ENCODE results near the gene C1orf232. TPM values are rescaled to one million over a fixed set of nuclear protein-coding genes. Genes with fewer than 3 reads are reported as not detected.
A peak's percentile ranks its signal among the peaks of the same experiment; 100 is the strongest.

Gene C1orf232
- total and polyA plus RNA-seq, 2 of the 13 experiments (the other 11 are each of a cell fraction or from before 2014, with no cell fraction given), result not detected

DNA sequence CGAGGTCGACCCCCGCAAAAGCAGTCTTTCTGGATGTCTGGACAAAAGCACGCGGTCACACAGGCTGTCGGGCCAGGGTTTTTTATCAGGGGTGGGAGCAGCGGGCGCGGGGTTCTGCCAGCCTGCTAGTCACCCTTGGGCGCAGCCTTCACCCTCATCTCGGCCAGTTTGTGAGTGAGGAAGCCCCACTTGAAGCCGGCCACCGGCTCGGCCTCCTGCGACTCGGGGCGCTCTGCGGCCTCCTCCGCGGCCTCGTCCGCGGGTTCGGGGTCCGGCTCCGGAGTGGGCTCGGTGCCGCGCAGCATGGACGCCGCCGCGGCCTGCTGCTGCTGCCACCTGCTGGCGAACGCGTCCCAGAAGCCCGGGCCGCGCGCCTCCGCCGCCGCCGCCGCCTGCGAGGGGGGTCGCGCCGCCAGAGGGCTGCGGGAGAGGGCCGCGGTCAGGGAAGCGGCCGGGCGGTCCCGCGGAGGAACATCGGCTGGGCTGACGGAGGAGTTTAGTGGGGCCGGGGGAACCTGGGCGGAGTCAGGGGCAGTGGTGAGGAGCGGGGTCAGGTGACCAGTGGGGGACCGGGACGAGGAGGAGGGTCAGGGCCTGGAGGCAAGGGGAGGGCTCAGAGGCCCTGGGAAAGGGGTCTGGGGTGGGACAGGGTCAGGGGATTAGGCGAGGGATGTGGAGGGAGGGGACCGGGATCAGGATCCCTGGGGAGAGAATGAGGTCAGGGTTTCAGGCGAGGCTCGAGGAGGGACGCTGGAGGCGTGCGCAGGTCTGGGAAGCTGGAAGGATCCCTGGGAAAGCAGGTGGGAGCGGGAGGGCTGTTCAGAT, 4.5 kb downstream of the C1orf232 start (continued):
- TF ChIP-seq, protein P1, sequence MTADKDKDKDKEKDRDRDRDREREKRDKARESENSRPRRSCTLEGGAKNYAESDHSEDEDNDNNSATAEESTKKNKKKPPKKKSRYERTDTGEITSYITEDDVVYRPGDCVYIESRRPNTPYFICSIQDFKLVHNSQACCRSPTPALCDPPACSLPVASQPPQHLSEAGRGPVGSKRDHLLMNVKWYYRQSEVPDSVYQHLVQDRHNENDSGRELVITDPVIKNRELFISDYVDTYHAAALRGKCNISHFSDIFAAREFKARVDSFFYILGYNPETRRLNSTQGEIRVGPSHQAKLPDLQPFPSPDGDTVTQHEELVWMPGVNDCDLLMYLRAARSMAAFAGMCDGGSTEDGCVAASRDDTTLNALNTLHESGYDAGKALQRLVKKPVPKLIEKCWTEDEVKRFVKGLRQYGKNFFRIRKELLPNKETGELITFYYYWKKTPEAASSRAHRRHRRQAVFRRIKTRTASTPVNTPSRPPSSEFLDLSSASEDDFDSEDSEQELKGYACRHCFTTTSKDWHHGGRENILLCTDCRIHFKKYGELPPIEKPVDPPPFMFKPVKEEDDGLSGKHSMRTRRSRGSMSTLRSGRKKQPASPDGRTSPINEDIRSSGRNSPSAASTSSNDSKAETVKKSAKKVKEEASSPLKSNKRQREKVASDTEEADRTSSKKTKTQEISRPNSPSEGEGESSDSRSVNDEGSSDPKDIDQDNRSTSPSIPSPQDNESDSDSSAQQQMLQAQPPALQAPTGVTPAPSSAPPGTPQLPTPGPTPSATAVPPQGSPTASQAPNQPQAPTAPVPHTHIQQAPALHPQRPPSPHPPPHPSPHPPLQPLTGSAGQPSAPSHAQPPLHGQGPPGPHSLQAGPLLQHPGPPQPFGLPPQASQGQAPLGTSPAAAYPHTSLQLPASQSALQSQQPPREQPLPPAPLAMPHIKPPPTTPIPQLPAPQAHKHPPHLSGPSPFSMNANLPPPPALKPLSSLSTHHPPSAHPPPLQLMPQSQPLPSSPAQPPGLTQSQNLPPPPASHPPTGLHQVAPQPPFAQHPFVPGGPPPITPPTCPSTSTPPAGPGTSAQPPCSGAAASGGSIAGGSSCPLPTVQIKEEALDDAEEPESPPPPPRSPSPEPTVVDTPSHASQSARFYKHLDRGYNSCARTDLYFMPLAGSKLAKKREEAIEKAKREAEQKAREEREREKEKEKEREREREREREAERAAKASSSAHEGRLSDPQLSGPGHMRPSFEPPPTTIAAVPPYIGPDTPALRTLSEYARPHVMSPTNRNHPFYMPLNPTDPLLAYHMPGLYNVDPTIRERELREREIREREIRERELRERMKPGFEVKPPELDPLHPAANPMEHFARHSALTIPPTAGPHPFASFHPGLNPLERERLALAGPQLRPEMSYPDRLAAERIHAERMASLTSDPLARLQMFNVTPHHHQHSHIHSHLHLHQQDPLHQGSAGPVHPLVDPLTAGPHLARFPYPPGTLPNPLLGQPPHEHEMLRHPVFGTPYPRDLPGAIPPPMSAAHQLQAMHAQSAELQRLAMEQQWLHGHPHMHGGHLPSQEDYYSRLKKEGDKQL (CRISPR knock-in tag; IDR thresholded peaks at IDR 0.05; ENCODE audit: low read depth), result no peak
- TF ChIP-seq ZBTB3 (CRISPR knock-in tag; IDR thresholded peaks at IDR 0.05; ENCODE audit: borderline replicate concordance, low read depth) (no peak), NFIC (IDR thresholded peaks at IDR 0.05; ENCODE audit: low read length) (no peak), NPAS2 (CRISPR knock-in tag; IDR thresholded peaks at IDR 0.05; ENCODE audit: borderline replicate concordance) (no peak), ZNF782 (CRISPR knock-in tag; IDR thresholded peaks at IDR 0.05; ENCODE audit: borderline replicate concordance) (no peak), KAT8 (CRISPR knock-in tag; IDR thresholded peaks at IDR 0.05) (no peak), SP1 (IDR thresholded peaks at IDR 0.05) (no peak), SP1 (CRISPR knock-in tag; IDR thresholded peaks at IDR 0.05) (no peak), PHF8 (CRISPR knock-in tag; IDR thresholded peaks at IDR 0.05) (peak; percentile 25; the same call in 1 of the 2 replicates)
- TF ChIP-seq, protein P2, sequence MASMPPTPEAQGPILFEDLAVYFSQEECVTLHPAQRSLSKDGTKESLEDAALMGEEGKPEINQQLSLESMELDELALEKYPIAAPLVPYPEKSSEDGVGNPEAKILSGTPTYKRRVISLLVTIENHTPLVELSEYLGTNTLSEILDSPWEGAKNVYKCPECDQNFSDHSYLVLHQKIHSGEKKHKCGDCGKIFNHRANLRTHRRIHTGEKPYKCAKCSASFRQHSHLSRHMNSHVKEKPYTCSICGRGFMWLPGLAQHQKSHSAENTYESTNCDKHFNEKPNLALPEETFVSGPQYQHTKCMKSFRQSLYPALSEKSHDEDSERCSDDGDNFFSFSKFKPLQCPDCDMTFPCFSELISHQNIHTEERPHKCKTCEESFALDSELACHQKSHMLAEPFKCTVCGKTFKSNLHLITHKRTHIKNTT (CRISPR knock-in tag; IDR thresholded peaks at IDR 0.05), result no peak
- TF ChIP-seq, protein P3, sequence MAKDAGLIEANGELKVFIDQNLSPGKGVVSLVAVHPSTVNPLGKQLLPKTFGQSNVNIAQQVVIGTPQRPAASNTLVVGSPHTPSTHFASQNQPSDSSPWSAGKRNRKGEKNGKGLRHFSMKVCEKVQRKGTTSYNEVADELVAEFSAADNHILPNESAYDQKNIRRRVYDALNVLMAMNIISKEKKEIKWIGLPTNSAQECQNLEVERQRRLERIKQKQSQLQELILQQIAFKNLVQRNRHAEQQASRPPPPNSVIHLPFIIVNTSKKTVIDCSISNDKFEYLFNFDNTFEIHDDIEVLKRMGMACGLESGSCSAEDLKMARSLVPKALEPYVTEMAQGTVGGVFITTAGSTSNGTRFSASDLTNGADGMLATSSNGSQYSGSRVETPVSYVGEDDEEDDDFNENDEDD (CRISPR knock-in tag; IDR thresholded peaks at IDR 0.05; ENCODE audit: borderline replicate concordance), result peak; percentile 29; the same call in 1 of the 2 replicates
- TF ChIP-seq, protein P4, sequence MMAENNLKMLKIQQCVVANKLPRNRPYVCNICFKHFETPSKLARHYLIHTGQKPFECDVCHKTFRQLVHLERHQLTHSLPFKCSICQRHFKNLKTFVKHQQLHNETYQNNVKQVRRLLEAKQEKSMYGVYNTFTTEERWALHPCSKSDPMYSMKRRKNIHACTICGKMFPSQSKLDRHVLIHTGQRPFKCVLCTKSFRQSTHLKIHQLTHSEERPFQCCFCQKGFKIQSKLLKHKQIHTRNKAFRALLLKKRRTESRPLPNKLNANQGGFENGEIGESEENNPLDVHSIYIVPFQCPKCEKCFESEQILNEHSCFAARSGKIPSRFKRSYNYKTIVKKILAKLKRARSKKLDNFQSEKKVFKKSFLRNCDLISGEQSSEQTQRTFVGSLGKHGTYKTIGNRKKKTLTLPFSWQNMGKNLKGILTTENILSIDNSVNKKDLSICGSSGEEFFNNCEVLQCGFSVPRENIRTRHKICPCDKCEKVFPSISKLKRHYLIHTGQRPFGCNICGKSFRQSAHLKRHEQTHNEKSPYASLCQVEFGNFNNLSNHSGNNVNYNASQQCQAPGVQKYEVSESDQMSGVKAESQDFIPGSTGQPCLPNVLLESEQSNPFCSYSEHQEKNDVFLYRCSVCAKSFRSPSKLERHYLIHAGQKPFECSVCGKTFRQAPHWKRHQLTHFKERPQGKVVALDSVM (CRISPR knock-in tag; IDR thresholded peaks at IDR 0.05), result peak; percentile 69; the same call in 1 of the 2 replicates
- TF ChIP-seq, protein P5, sequence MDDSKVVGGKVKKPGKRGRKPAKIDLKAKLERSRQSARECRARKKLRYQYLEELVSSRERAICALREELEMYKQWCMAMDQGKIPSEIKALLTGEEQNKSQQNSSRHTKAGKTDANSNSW (CRISPR knock-in tag; IDR thresholded peaks at IDR 0.05; ENCODE audit: borderline replicate concordance), result no peak

Data from HepG2 (cell line).